GM19023 (cell line): ENCODE results near the gene CMTR1.

ENCODE experiments used
- ATAC-seq: cut with Tn5 transposase; IDR thresholded peaks from one replicate; pipeline ENCODE4 v1.9.1; 2021; ENCODE audit warnings: mild to moderate bottlenecking, moderate library complexity; ENCODE audit not compliant: unreplicated experiment

CMTR1 gene

GRCh38 chr6:37477191-37477590 lies 44.2 kb downstream of the CMTR1 start:
- ATAC-seq, result no peak

- no peak for ATAC-seq
These were observed 44.8 kb downstream of the CMTR1 start for GRCh38 chr6:37477656-37478435.

- ATAC-seq, result no peak
These were observed 45.8 kb downstream of the CMTR1 start for GRCh38 chr6:37478827-37479226.

- no peak for ATAC-seq
These were observed 46.3 kb downstream of the CMTR1 start for GRCh38 chr6:37479266-37479854.

GRCh38 chr6:37480118-37480736 lies 47.2 kb downstream of the CMTR1 start:
- no peak for ATAC-seq

- ATAC-seq, result no peak
These were observed 48.0 kb downstream of the CMTR1 start for GRCh38 chr6:37480951-37481534.

GRCh38 chr6:37481711-37482605 lies 48.9 kb downstream of the CMTR1 start:
- no peak for ATAC-seq

- ATAC-seq, result no peak
These were observed 49.7 kb downstream of the CMTR1 start for GRCh38 chr6:37482606-37483251.

- no peak for ATAC-seq
These were observed 50.4 kb downstream of the CMTR1 start for GRCh38 chr6:37483252-37483901.

- ATAC-seq, result no peak
These were observed 51.1 kb downstream of the CMTR1 start for GRCh38 chr6:37483917-37484785.

GRCh38 chr6:37484786-37485170 lies 51.8 kb downstream of the CMTR1 start:
- ATAC-seq, result no peak

- ATAC-seq, result no peak
These were observed 52.3 kb downstream of the CMTR1 start for GRCh38 chr6:37485291-37485702.

GRCh38 chr6:37486121-37486839 lies 53.3 kb downstream of the CMTR1 start:
- ATAC-seq, result no peak

- ATAC-seq, result no peak
These were observed 54.8 kb downstream of the CMTR1 start for GRCh38 chr6:37487591-37488380.

- ATAC-seq, result no peak
These were observed 55.5 kb downstream of the CMTR1 start for GRCh38 chr6:37488476-37488875.

GRCh38 chr6:37489697-37490336 lies 56.8 kb downstream of the CMTR1 start:
- ATAC-seq, result no peak
